Tibial artery (tissue), 4 donors: ENCODE results near the gene CFAP298.

Experiments
- DNase-seq, 2 donors: peaks; one replicate each; pipeline ENCODE4 v3.0.0-alpha.2; 2019
- H3K27ac ChIP-seq, 2 donors: fragments of 200-600 bp; sonication (generic) in 1 of 2; 1 replicate in 1 of 2; 2 replicates in 1 of 2; pipeline ENCODE4 v1.5.1; 2018 to 2019; ENCODE audit warnings: mild to moderate bottlenecking in 1 of 2
- H3K27me3 ChIP-seq, 2 donors: fragments of 200-600 bp; sonication (generic) in 1 of 2; one replicate each; pipeline versions ENCODE4 v1.5.1 to v1.6.0; 2016 to 2019
- H3K36me3 ChIP-seq, 3 donors: fragments of 200-600 bp; sonication (generic) in 2 of 3; one replicate each; pipeline ENCODE4 v1.5.1; 2016 to 2019; ENCODE audit warnings: mild to moderate bottlenecking in 2 of 3
- H3K4me1 ChIP-seq, 4 donors: fragments of 200-600 bp; sonication (generic) in 2 of 4; 1 replicate in 3 of 4; 2 replicates in 1 of 4; pipeline ENCODE4 v1.5.1; 2016 to 2019
- H3K4me3 ChIP-seq, 2 donors: fragments of 200-600 bp; sonication (generic) in 1 of 2; 1 replicate in 1 of 2; 2 replicates in 1 of 2; pipeline ENCODE4 v1.5.1; 2018 to 2019; ENCODE audit warnings: mild to moderate bottlenecking in 2 of 2
- H3K9me3 ChIP-seq, 3 donors: fragments of 200-600 bp; sonication (generic) in 1 of 3; one replicate each; pipeline ENCODE4 v1.5.1; 2016 to 2019
- intact Hi-C: fragments of 100-400 bp; cut with DNase I; formaldehyde crosslinking; loops from one replicate; pipeline ENCODE4 v1.15.0; 2023; ENCODE audit warnings: low total_unique reads
- TF ChIP-seq, protein P1 (sequence below), 2 experiments: fragments of 200-600 bp in 1 of 2; fragments of 450-650 bp in 1 of 2; IDR thresholded peaks; one replicate each; pipeline ENCODE4 v1.5.1; 2017 to 2019; ENCODE audit warnings: antibody characterized with exemption in 2 of 2, mild to moderate bottlenecking in 1 of 2, moderate library complexity in 1 of 2

CFAP298 gene

DNA sequence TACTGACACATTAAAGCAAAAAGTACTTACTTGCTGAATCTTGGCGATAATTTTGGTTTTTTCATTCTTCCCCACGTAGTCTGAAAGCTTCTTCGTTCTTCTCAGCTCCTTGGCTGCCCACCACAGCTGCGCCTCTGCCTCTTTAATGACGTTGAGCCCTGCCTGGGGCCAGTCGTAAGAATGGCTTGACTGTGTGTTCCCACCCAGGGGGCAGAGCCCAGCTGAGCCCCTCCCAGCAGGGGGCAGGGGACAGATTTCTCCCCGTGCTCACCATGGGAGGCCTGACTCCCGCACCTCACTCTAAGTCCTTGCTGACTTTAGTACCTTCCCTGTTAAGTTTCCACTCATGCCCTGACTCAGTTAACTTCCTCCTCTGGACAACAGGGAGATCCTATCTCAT lies 9.0 kb downstream of the CFAP298 start:
- Histone ChIP-seq H3K27me3 (no peaks in the 10 kb centered on the region), H3K9me3 (no peaks in the 10 kb centered on the region), H3K4me3 (no peak overlapping the region), H3K36me3 (peaks cover 49 to 91% (median 73%) of the 10 kb centered on the region in 3 donors), H3K4me1 (no peaks in the 10 kb centered on the region), H3K27ac (no peak overlapping the region)
- intact Hi-C loops, result loop anchor here (5.0 kb wide), 1 partner anchor 211 kb away; the partner anchor contains the start of gene URB1
- no peak for DNase-seq
- TF ChIP-seq, protein P1, sequence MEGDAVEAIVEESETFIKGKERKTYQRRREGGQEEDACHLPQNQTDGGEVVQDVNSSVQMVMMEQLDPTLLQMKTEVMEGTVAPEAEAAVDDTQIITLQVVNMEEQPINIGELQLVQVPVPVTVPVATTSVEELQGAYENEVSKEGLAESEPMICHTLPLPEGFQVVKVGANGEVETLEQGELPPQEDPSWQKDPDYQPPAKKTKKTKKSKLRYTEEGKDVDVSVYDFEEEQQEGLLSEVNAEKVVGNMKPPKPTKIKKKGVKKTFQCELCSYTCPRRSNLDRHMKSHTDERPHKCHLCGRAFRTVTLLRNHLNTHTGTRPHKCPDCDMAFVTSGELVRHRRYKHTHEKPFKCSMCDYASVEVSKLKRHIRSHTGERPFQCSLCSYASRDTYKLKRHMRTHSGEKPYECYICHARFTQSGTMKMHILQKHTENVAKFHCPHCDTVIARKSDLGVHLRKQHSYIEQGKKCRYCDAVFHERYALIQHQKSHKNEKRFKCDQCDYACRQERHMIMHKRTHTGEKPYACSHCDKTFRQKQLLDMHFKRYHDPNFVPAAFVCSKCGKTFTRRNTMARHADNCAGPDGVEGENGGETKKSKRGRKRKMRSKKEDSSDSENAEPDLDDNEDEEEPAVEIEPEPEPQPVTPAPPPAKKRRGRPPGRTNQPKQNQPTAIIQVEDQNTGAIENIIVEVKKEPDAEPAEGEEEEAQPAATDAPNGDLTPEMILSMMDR (IDR thresholded peaks at IDR 0.05), result no peak

- H3K27ac ChIP-seq, result no peak overlapping the region
- H3K4me3 ChIP-seq, result no peak overlapping the region
- DNase-seq, result no peak
- H3K9me3 ChIP-seq, result no peaks in the 10 kb centered on the region
- TF ChIP-seq, protein P1 (IDR thresholded peaks at IDR 0.05), result no peak
- intact Hi-C loops, result loop anchor here (5.0 kb wide), 1 partner anchor 210 kb away; the partner anchor contains the start of gene URB1
- no peaks in the 10 kb centered on the region for H3K4me1 ChIP-seq
- no peaks in the 10 kb centered on the region for H3K27me3 ChIP-seq
- H3K36me3 ChIP-seq, result peaks cover 49 to 90% (median 65%) of the 10 kb centered on the region in 3 donors
Observed at GRCh38 chr21:32602099-32602498, 10.1 kb downstream of the CFAP298 start.

DNA sequence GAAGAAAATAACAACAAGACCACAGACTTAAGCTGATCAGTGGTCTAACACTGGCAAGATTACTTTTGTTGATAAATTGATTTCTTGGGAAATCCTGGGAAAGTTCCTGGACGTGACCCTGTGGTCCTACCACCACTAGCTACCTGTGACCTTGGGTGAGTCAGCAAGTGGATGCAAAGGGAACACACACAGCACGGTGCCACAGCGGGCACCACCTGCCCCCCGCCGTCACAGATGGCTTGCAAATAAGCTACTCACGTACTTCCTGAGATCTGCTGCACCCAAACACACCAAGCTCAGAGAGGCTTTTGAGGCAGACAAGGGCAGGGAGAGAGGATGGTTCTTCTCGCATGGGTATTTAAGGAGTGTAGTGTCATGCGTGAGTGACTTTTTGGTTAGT lies 12.7 kb downstream of the CFAP298 start:
- intact Hi-C loops, result no loop called here
- H3K4me1 ChIP-seq, result no peaks in the 10 kb centered on the region
- no peaks in the 10 kb centered on the region for H3K27me3 ChIP-seq
- H3K36me3 ChIP-seq, result peaks cover 33 to 65% (median 39%) of the 10 kb centered on the region in 3 donors
- H3K4me3 ChIP-seq, result no peak overlapping the region
- H3K27ac ChIP-seq, result no peak overlapping the region
- no peaks in the 10 kb centered on the region for H3K9me3 ChIP-seq
- no peak for DNase-seq
- TF ChIP-seq, protein P1 (IDR thresholded peaks at IDR 0.05), result no peak

- Histone ChIP-seq H3K36me3 (peaks cover 28 to 61% (median 35%) of the 10 kb centered on the region in 3 donors), H3K4me3 (no peak overlapping the region), H3K9me3 (no peaks in the 10 kb centered on the region), H3K4me1 (no peaks in the 10 kb centered on the region), H3K27ac (no peak overlapping the region), H3K27me3 (no peaks in the 10 kb centered on the region)
- intact Hi-C loops, result no loop called here
- DNase-seq, result no peak
- TF ChIP-seq, protein P1 (IDR thresholded peaks at IDR 0.05), result no peak
Observed at GRCh38 chr21:32599091-32599490, 13.1 kb downstream of the CFAP298 start.

GRCh38 chr21:32597205-32597604 lies 15.0 kb downstream of the CFAP298 start:
- no peaks in the 10 kb centered on the region for H3K9me3 ChIP-seq
- intact Hi-C loops, result no loop called here
- TF ChIP-seq, protein P1 (IDR thresholded peaks at IDR 0.05), result no peak
- peaks cover 10 to 42% (median 18%) of the 10 kb centered on the region in 3 donors for H3K36me3 ChIP-seq
- H3K4me3 ChIP-seq, result no peak overlapping the region
- H3K27ac ChIP-seq, result no peak overlapping the region
- no peaks in the 10 kb centered on the region for H3K4me1 ChIP-seq
- no peak for DNase-seq
- no peaks in the 10 kb centered on the region for H3K27me3 ChIP-seq

DNA sequence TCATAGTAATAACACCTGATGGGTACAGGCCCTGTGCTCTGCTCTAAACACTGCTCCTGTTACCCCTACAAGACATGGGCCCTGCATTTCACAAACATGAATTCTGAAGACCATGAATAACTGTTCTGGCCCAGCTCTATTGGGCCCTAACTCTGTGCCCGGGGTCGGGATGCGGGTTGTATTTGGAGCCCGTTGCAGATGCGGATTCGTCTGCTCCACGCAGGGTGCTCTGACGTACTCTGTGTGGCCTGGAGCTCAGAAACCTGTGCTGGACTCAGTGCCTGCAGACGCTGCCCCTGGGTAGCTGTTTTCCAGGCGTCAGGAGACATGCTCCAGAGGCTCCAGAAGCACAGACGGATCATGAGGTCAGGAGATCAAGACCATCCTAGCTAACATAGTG lies 16.7 kb downstream of the CFAP298 start:
- no peak overlapping the region for H3K4me3 ChIP-seq
- H3K36me3 ChIP-seq, result peaks cover 5 to 32% (median 12%) of the 10 kb centered on the region in 3 donors
- TF ChIP-seq, protein P1 (IDR thresholded peaks at IDR 0.05), result no peak
- peaks cover 0 to 15% of the 10 kb centered on the region in 2 donors for H3K27me3 ChIP-seq
- DNase-seq, result no peak
- H3K9me3 ChIP-seq, result no peaks in the 10 kb centered on the region
- intact Hi-C loops, result no loop called here
- no peaks in the 10 kb centered on the region for H3K4me1 ChIP-seq
- H3K27ac ChIP-seq, result no peak overlapping the region
